Measurements from ENCODE around the gene LENG8. TPM values are rescaled to one million over a fixed set of nuclear protein-coding genes. Genes with fewer than 3 reads are reported as not detected.

Gene LENG8
- total and polyA plus RNA-seq, 2 of the 13 experiments (the other 11 are each of a cell fraction or from before 2014, with no cell fraction given) = 14.3 to 41.9 TPM

DNA sequence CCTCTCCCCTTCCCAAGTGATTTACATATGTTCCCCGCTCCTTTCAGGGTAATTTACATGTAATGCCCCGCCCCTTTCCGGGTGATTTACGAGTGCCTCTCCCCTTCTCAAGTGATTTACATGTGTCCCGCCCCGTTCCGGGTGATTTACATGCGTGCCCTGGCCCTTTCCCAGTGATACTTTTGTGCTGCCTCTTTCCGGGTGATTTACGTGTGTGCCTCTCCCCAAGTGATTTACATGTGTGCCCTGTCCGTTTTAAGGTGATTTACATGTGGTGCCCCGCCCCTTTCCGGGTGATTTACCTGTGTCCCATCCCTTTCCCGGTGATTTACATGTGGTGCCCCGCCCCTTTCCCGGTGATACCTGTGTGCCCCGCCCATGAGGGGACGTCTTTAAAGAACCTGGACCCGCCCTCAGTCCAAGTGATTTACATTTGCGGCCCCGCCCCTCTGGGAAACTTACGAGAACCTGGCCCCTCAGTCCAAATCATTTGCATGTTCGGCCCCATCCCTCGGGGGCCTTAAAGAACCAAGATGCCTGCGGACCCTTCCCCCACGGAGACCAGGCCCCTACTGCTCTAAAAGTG lies 15.1 kb downstream of the LENG8 start (continued):
- TF ChIP-seq, protein P1, sequence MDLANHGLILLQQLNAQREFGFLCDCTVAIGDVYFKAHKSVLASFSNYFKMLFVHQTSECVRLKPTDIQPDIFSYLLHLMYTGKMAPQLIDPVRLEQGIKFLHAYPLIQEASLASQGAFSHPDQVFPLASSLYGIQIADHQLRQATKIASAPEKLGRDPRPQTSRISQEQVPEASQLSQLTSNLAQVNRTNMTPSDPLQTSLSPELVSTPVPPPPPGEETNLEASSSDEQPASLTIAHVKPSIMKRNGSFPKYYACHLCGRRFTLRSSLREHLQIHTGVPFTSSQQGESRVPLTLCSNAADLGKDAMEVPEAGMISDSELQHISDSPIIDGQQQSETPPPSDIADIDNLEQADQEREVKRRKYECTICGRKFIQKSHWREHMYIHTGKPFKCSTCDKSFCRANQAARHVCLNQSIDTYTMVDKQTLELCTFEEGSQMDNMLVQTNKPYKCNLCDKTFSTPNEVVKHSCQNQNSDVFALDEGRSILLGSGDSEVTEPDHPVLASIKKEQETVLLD (CRISPR knock-in tag; IDR thresholded peaks at IDR 0.05; ENCODE audit: low read depth) = no peak
- TF ChIP-seq, protein P2, sequence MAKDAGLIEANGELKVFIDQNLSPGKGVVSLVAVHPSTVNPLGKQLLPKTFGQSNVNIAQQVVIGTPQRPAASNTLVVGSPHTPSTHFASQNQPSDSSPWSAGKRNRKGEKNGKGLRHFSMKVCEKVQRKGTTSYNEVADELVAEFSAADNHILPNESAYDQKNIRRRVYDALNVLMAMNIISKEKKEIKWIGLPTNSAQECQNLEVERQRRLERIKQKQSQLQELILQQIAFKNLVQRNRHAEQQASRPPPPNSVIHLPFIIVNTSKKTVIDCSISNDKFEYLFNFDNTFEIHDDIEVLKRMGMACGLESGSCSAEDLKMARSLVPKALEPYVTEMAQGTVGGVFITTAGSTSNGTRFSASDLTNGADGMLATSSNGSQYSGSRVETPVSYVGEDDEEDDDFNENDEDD (CRISPR knock-in tag; IDR thresholded peaks at IDR 0.05; ENCODE audit: borderline replicate concordance) = no peak
- TF ChIP-seq, protein P3, sequence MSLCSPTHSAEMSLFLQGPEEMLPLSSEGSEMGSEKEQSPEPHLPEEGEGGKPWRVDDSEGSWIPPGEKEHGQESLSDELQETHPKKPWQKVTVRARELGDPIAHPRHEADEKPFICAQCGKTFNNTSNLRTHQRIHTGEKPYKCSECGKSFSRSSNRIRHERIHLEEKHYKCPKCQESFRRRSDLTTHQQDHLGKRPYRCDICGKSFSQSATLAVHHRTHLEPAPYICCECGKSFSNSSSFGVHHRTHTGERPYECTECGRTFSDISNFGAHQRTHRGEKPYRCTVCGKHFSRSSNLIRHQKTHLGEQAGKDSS (CRISPR knock-in tag; IDR thresholded peaks at IDR 0.05; ENCODE audit: borderline replicate concordance, low read depth) = 0 out of 2 replicates have a peak, but pooled peaks have one; percentile 37
- 0 out of 2 replicates have a peak, but pooled peaks have one; percentile 53 for TF ChIP-seq ZNF350 (CRISPR knock-in tag; IDR thresholded peaks at IDR 0.05; ENCODE audit: borderline replicate concordance, low read depth)
- no peak for TF ChIP-seq MATR3 (CRISPR knock-in tag; IDR thresholded peaks at IDR 0.05)
- TF ChIP-seq KMT2B (CRISPR knock-in tag; IDR thresholded peaks at IDR 0.05) = no peak
- TF ChIP-seq, protein P4, sequence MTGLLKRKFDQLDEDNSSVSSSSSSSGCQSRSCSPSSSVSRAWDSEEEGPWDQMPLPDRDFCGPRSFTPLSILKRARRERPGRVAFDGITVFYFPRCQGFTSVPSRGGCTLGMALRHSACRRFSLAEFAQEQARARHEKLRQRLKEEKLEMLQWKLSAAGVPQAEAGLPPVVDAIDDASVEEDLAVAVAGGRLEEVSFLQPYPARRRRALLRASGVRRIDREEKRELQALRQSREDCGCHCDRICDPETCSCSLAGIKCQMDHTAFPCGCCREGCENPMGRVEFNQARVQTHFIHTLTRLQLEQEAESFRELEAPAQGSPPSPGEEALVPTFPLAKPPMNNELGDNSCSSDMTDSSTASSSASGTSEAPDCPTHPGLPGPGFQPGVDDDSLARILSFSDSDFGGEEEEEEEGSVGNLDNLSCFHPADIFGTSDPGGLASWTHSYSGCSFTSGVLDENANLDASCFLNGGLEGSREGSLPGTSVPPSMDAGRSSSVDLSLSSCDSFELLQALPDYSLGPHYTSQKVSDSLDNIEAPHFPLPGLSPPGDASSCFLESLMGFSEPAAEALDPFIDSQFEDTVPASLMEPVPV (CRISPR knock-in tag; IDR thresholded peaks at IDR 0.05) = no peak

Data from HepG2 (cell line).